IMR-90 (cell line): Measurements from ENCODE around the gene BRD3. TPM values are rescaled to one million over a fixed set of nuclear protein-coding genes. Genes with fewer than 3 reads are reported as not detected.

Source experiments
- ATAC-seq: fragments of 200-7000 bp; cut with Tn5 transposase; 2 replicates; pipeline ENCODE4 v1.9.1; 2020; ENCODE audit warnings: low read depth, mild to moderate bottlenecking, moderate library complexity
- BruUV-seq: library from RNA; stranded (reverse); fragments of 400-500 nt; replicated peaks from 2 replicates; lab custom pipeline; 2021; lab: Mats Ljungman, UMichigan
- CTCF ChIA-PET: fragments of 300-600 bp; formaldehyde crosslinking; extraction: SDS; loops from one replicate; lab custom pipeline; 2021; ENCODE audit warnings: antibody characterized with exemption; lab: Yijun Ruan, JAX
- POLR2A ChIA-PET: fragments of 300-600 bp; sonication (Branson Sonifier 250); formaldehyde crosslinking; loops from one replicate; lab custom pipeline; 2022; ENCODE audit warnings: antibody characterized with exemption; ENCODE audit not compliant: unreplicated experiment; lab: Charles Lee
- DNase-seq: peaks from one replicate; pipeline ENCODE4 v3.0.0; 2013
- H2AFZ ChIP-seq: replicated peaks from 2 replicates; pipeline ENCODE3; 2013; ENCODE audit warnings: low read length, mild to moderate bottlenecking; ENCODE audit not compliant: poor library complexity
- H2AK5ac ChIP-seq: 2 replicates; pipeline ENCODE4 v1.6.1; 2013; ENCODE audit warnings: low read depth, low read length, inconsistent platforms
- H2AK9ac ChIP-seq: replicated peaks from 2 replicates; pipeline ENCODE3; 2013; ENCODE audit warnings: mild to moderate bottlenecking, low read depth, low read length, moderate library complexity; ENCODE audit not compliant: poor library complexity
- H2BK120ac ChIP-seq: 2 replicates; pipeline ENCODE4 v1.6.1; 2013; ENCODE audit warnings: low read depth, low read length, inconsistent platforms
- H2BK15ac ChIP-seq: 3 replicates; pipeline ENCODE4 v1.6.1; 2013; ENCODE audit warnings: low read depth, low read length, inconsistent platforms
- H2BK20ac ChIP-seq: 2 replicates; pipeline ENCODE4 v1.6.1; 2013; ENCODE audit warnings: low read depth, mild to moderate bottlenecking, inconsistent platforms, low read length, moderate library complexity
- H2BK5ac ChIP-seq: 2 replicates; pipeline ENCODE4 v1.6.1; 2013; ENCODE audit warnings: mild to moderate bottlenecking, low read depth, low read length, inconsistent platforms; ENCODE audit not compliant: poor library complexity, severe bottlenecking
- H3K14ac ChIP-seq: replicated peaks from 2 replicates; pipeline ENCODE4 v1.6.1; 2013; ENCODE audit warnings: low read depth, low read length, inconsistent platforms
- H3K18ac ChIP-seq: 2 replicates; pipeline ENCODE4 v1.6.1; 2013; ENCODE audit warnings: low read depth, low read length, control low read depth
- H3K23ac ChIP-seq: 2 replicates; pipeline ENCODE4 v1.6.1; 2013; ENCODE audit warnings: low read depth, low read length, inconsistent platforms
- H3K27ac ChIP-seq: 2 replicates; pipeline ENCODE4 v1.5.1; 2013; ENCODE audit warnings: mild to moderate bottlenecking, control low read depth, low read length; ENCODE audit not compliant: insufficient read depth
- H3K27me3 ChIP-seq: 2 replicates; pipeline ENCODE4 v1.6.1; 2013; ENCODE audit warnings: low read length; ENCODE audit not compliant: control insufficient read depth, insufficient read depth
- H3K36me3 ChIP-seq: 2 replicates; pipeline ENCODE4 v1.6.1; 2013; ENCODE audit warnings: low read length, mixed read lengths; ENCODE audit not compliant: control insufficient read depth, insufficient read depth
- H3K4ac ChIP-seq: 2 replicates; pipeline ENCODE4 v1.6.1; 2013; ENCODE audit warnings: low read depth, low read length, inconsistent platforms
- H3K4me1 ChIP-seq: 2 replicates; pipeline ENCODE4 v1.6.1; 2013; ENCODE audit warnings: low read length, mixed read lengths; ENCODE audit not compliant: control insufficient read depth, insufficient read depth
- H3K4me2 ChIP-seq: 2 replicates; pipeline ENCODE4 v1.6.1; 2013; ENCODE audit warnings: low read depth, mild to moderate bottlenecking, control low read depth, low read length, moderate library complexity
- H3K4me3 ChIP-seq: 2 replicates; pipeline ENCODE4 v1.5.1; 2013; ENCODE audit warnings: low read depth, mild to moderate bottlenecking, control low read depth, low read length, moderate library complexity; ENCODE audit not compliant: insufficient read depth
- H3K56ac ChIP-seq: 2 replicates; pipeline ENCODE4 v1.6.1; 2013; ENCODE audit warnings: low read length, inconsistent platforms; ENCODE audit not compliant: insufficient read depth; ENCODE audit errors: extremely low read depth
- H3K79me1 ChIP-seq, 2 experiments: 2 replicates each; pipeline ENCODE4 v1.6.1; 2013; ENCODE audit warnings: low read length in 2 of 2, inconsistent platforms in 1 of 2, low read depth in 1 of 2
- H3K9ac ChIP-seq: 2 replicates; pipeline ENCODE4 v1.6.1; 2013; ENCODE audit warnings: low read depth, low read length, control low read depth
- H3K9me1 ChIP-seq: 2 replicates; pipeline ENCODE4 v1.6.1; 2013; ENCODE audit warnings: low read length, inconsistent platforms; ENCODE audit not compliant: insufficient read depth
- H3K9me3 ChIP-seq: 2 replicates; pipeline ENCODE4 v1.6.1; 2013; ENCODE audit warnings: low read length; ENCODE audit not compliant: control insufficient read depth, insufficient read depth
- H4K20me1 ChIP-seq: 2 replicates; pipeline ENCODE4 v1.6.1; 2013; ENCODE audit warnings: low read length, inconsistent platforms; ENCODE audit not compliant: insufficient read depth
- H4K5ac ChIP-seq: 2 replicates; pipeline ENCODE4 v1.6.1; 2013; ENCODE audit warnings: mild to moderate bottlenecking, low read depth, low read length, control low read depth
- H4K8ac ChIP-seq, 2 experiments: 2 replicates each; pipeline ENCODE4 v1.6.1; 2013; ENCODE audit warnings: low read depth in 2 of 2, low read length in 2 of 2, control low read depth in 1 of 2, inconsistent platforms in 1 of 2
- H4K91ac ChIP-seq: 2 replicates; pipeline ENCODE4 v1.6.1; 2013; ENCODE audit warnings: low read depth, low read length, inconsistent platforms; ENCODE audit not compliant: insufficient read depth
- BHLHE40 ChIP-seq: fragments of 150-350 bp; IDR thresholded peaks from 2 replicates; pipeline ENCODE4 v1.6.1; 2016; ENCODE audit warnings: mild to moderate bottlenecking, low read depth, low read length
- CEBPB ChIP-seq: IDR thresholded peaks from 2 replicates; pipeline ENCODE4 v1.6.1; 2012; ENCODE audit warnings: low read depth, low read length, improper control_type of control experiment
- CHD1 ChIP-seq: IDR thresholded peaks from 2 replicates; pipeline ENCODE4 v1.6.1; 2012; ENCODE audit warnings: low read depth, low read length, improper control_type of control experiment
- FOS ChIP-seq: fragments of 150-350 bp; IDR thresholded peaks from 2 replicates; pipeline ENCODE4 v1.6.1; 2016; ENCODE audit warnings: low read depth, low read length
- MAFK ChIP-seq: IDR thresholded peaks from 2 replicates; pipeline ENCODE4 v1.6.1; 2012; ENCODE audit warnings: low read depth, low read length, improper control_type of control experiment
- MAZ ChIP-seq: IDR thresholded peaks from 2 replicates; pipeline ENCODE4 v1.6.1; 2012; ENCODE audit warnings: low read depth, mild to moderate bottlenecking, low read length, improper control_type of control experiment, moderate library complexity, borderline replicate concordance
- MXI1 ChIP-seq: IDR thresholded peaks from 2 replicates; pipeline ENCODE4 v1.6.1; 2012; ENCODE audit warnings: low read depth, mild to moderate bottlenecking, low read length, moderate library complexity, borderline replicate concordance
- NFE2L2 ChIP-seq: fragments of 150-350 bp; IDR thresholded peaks from 2 replicates; pipeline ENCODE4 v1.6.1; 2016; ENCODE audit warnings: low read depth, mild to moderate bottlenecking, low read length
- POLR2A ChIP-seq: IDR thresholded peaks from 2 replicates; pipeline ENCODE4 v1.6.1; 2012; ENCODE audit warnings: mild to moderate bottlenecking, low read depth, low read length
- RAD21 ChIP-seq: IDR thresholded peaks from 2 replicates; pipeline ENCODE4 v1.6.1; 2012; ENCODE audit warnings: low read length, improper control_type of control experiment
- RCOR1 ChIP-seq: IDR thresholded peaks from 2 replicates; pipeline ENCODE4 v1.6.1; 2012; ENCODE audit warnings: mild to moderate bottlenecking, low read length, improper control_type of control experiment; ENCODE audit not compliant: insufficient replicate concordance
- RFX5 ChIP-seq: IDR thresholded peaks from 2 replicates; pipeline ENCODE4 v1.8.0; 2012; ENCODE audit warnings: low read depth, mild to moderate bottlenecking, low read length, moderate library complexity
- SMC3 ChIP-seq: fragments of 150-350 bp; IDR thresholded peaks from 2 replicates; pipeline ENCODE4 v1.6.1; 2016; ENCODE audit warnings: low read depth, mild to moderate bottlenecking, antibody characterized with exemption, low read length, moderate library complexity
- WGBS, 2 experiments: methylation state at CpG; one replicate each; pipeline versions ENCODE4 v1.1.5 to v1.1.7; 2013; ENCODE audit warnings: missing lambda C conversion rate in 2 of 2; ENCODE audit not compliant: insufficient read length in 1 of 2; ENCODE audit errors: extremely low coverage in 2 of 2; 5-methylcytosine and 5-hydroxymethylcytosine counted together
- dilution Hi-C: fragments of 300-500 bp; cut with HindIII; formaldehyde crosslinking; loops from one replicate; pipeline ENCODE4 v1.14.3; 2018; ENCODE audit warnings: low sequenced_read_pairs; ENCODE audit not compliant: unreplicated experiment
- in situ Hi-C: fragments of 300-500 bp; cut with MboI; formaldehyde crosslinking; loops from 3 replicates; pipeline ENCODE4 v1.14.3; 2019; ENCODE audit warnings: low sequenced_read_pairs, inconsistent platforms, mixed read lengths
- intact Hi-C: fragments of 100-400 bp; cut with micrococcal nuclease; formaldehyde crosslinking; loops from 2 replicates; pipeline ENCODE4 v1.10.0; 2022
- polyA plus RNA-seq, 3 experiments: library from polyadenylated mRNA; depleted of rRNA; stranded (reverse); fragments of >200 nt; gene quantifications; 2 replicates each; pipeline ENCODE4 v1.2.3, GENCODE V29; 2012; ENCODE audit warnings: low replicate concordance in 1 of 3
- total RNA-seq: library from RNA; depleted of rRNA; stranded (reverse); fragments of >200 nt; gene quantifications from 2 replicates; pipeline ENCODE4 v1.2.3, GENCODE V29; 2012
- TF ChIP-seq, protein P1 (sequence below): fragments of 150-350 bp; IDR thresholded peaks from 2 replicates; pipeline ENCODE4 v1.6.1; 2017; ENCODE audit warnings: mild to moderate bottlenecking, antibody characterized with exemption, low read length, low read depth
- TF ChIP-seq, protein P2 (sequence below): fragments of 150-350 bp; IDR thresholded peaks from 2 replicates; pipeline ENCODE4 v1.6.1; 2016; ENCODE audit warnings: low read depth, mild to moderate bottlenecking, low read length, moderate library complexity, borderline replicate concordance
- TF ChIP-seq, protein P3 (sequence below): conservative IDR thresholded peaks from 2 replicates; pipeline ENCODE4 v1.5.1; 2012; ENCODE audit warnings: mild to moderate bottlenecking, low read depth, low read length, improper control_type of control experiment

BRD3 gene
- total and polyA plus RNA-seq, 2 of the 4 experiments (the other 2 are of a cell fraction) = 2.2 to 7.1 TPM

DNA sequence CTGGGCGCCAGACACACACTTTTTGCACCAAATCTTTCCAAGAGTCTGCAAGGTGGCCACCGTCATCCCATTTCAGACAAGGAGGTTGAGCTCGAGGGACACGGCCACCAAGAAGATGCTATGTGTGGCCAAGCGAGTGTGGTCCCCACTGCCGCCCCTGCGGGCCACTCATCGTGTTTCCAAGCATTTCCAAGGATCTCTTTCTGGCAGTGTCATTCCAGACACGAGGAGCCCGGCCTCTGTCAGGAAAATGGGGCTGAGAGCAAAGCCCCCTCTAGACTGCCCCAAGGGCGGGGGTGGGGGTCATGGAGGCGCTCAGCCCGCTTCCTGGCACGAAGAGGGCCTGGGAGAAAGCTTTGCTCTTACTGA is 86.3 kb downstream of the BRD3 start:
- Histone ChIP-seq H4K20me1 (peaks cover 92% of the 10 kb centered on the region), H3K4me2 (no peak overlapping the region), H2BK120ac (no peak overlapping the region), H2BK20ac (no peak overlapping the region), H3K9me1 (peaks cover 19% of the 10 kb centered on the region), H2BK5ac (no peak overlapping the region), H3K4me3 (no peak overlapping the region), H3K27me3 (no peaks in the 10 kb centered on the region), H4K5ac (no peak overlapping the region), H3K4ac (no peak overlapping the region), H3K36me3 (0 out of 2 replicates have a peak, but pooled peaks cover 1% of the 10 kb centered on the region), H3K27ac (no peak overlapping the region), H3K23ac (no peak overlapping the region), H3K9me3 (no peaks in the 10 kb centered on the region), H2BK15ac (no peak overlapping the region), H4K8ac (no peak overlapping the region), H2AK9ac (no peak overlapping the region), H3K79me1 (peaks cover 28 to 87% of the 10 kb centered on the region in 2 experiments), H3K4me1 (peaks cover 25% of the 10 kb centered on the region), H4K91ac (no peak overlapping the region), H3K56ac (no peak overlapping the region), H3K9ac (no peak overlapping the region), H2AFZ (no peak overlapping the region), H3K18ac (no peak overlapping the region), H2AK5ac (no peak overlapping the region), H3K14ac (no peak overlapping the region)
- DNase-seq = no peak
- dilution Hi-C loops = no loop called here
- no TSS peak for BruUV-seq
- POLR2A ChIA-PET = no interaction called here
- TF ChIP-seq, protein P1, sequence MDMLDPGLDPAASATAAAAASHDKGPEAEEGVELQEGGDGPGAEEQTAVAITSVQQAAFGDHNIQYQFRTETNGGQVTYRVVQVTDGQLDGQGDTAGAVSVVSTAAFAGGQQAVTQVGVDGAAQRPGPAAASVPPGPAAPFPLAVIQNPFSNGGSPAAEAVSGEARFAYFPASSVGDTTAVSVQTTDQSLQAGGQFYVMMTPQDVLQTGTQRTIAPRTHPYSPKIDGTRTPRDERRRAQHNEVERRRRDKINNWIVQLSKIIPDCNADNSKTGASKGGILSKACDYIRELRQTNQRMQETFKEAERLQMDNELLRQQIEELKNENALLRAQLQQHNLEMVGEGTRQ = no peak
- TF ChIP-seq POLR2A = no peak
- no peak for TF ChIP-seq MAZ
- no peak for TF ChIP-seq BHLHE40
- TF ChIP-seq, protein P2, sequence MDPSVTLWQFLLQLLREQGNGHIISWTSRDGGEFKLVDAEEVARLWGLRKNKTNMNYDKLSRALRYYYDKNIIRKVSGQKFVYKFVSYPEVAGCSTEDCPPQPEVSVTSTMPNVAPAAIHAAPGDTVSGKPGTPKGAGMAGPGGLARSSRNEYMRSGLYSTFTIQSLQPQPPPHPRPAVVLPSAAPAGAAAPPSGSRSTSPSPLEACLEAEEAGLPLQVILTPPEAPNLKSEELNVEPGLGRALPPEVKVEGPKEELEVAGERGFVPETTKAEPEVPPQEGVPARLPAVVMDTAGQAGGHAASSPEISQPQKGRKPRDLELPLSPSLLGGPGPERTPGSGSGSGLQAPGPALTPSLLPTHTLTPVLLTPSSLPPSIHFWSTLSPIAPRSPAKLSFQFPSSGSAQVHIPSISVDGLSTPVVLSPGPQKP = no peak
- no peak for TF ChIP-seq RCOR1
- TF ChIP-seq MXI1 = no peak
- TF ChIP-seq CEBPB = no peak
- no peak for TF ChIP-seq MAFK
- TF ChIP-seq FOS = no peak
- TF ChIP-seq RAD21 = no peak
- TF ChIP-seq CHD1 = no peak
- TF ChIP-seq, protein P3, sequence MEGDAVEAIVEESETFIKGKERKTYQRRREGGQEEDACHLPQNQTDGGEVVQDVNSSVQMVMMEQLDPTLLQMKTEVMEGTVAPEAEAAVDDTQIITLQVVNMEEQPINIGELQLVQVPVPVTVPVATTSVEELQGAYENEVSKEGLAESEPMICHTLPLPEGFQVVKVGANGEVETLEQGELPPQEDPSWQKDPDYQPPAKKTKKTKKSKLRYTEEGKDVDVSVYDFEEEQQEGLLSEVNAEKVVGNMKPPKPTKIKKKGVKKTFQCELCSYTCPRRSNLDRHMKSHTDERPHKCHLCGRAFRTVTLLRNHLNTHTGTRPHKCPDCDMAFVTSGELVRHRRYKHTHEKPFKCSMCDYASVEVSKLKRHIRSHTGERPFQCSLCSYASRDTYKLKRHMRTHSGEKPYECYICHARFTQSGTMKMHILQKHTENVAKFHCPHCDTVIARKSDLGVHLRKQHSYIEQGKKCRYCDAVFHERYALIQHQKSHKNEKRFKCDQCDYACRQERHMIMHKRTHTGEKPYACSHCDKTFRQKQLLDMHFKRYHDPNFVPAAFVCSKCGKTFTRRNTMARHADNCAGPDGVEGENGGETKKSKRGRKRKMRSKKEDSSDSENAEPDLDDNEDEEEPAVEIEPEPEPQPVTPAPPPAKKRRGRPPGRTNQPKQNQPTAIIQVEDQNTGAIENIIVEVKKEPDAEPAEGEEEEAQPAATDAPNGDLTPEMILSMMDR = no peak
- TF ChIP-seq SMC3 = no peak
- no peak for TF ChIP-seq RFX5
- TF ChIP-seq NFE2L2 = no peak
- CTCF ChIA-PET = no interaction called here
- no peak for ATAC-seq
- intact Hi-C loops = no loop called here
- WGBS, 2 experiments = 89% methylated on average over 13 of the region's 14 CpGs; no CpG with 5 or more reads in 1 of the 2 experiments
- in situ Hi-C loops = no loop called here
